Activated naive CD8-positive, alpha-beta T cell treated with anti-CD3 and anti-CD28 coated beads, Interleukin-2, amount 10 ng/mL, durations not matched to agents 7 days and 5 days (primary cell): ENCODE measurements around the gene TPX2. TPM values are rescaled to one million over a fixed set of nuclear protein-coding genes. Genes with fewer than 3 reads are reported as not detected.
"Not testable (repeated sequence)": the region's sequence is repeated elsewhere in the genome, so short reads cannot be mapped to it uniquely, and the experiment has no call there.

ENCODE experiments used
- ATAC-seq: fragments of 150-1000 bp; cut with Tn5 transposase; one replicate; pipeline ENCODE4 v1.10.0; 2021; ENCODE audit warnings: low read depth, moderate library complexity
- POLR2A ChIA-PET: fragments of 350-600 bp; sonication (Branson Sonifier 250); formaldehyde crosslinking; loops from one replicate; lab custom pipeline; 2021; ENCODE audit warnings: antibody characterized with exemption; lab: Charles Lee
- DNase-seq: peaks from one replicate; pipeline ENCODE4 v3.0.0; 2021
- H3K27ac Mint-ChIP-seq: one replicate; pipeline ENCODE4 v1.8.0; 2022; ENCODE audit warnings: mild to moderate bottlenecking, mixed read lengths
- H3K27me3 Mint-ChIP-seq: one replicate; pipeline ENCODE4 v1.8.0; 2022; ENCODE audit warnings: mild to moderate bottlenecking, moderate library complexity, mixed read lengths
- H3K36me3 Mint-ChIP-seq: one replicate; pipeline ENCODE4 v1.8.0; 2021; ENCODE audit warnings: mild to moderate bottlenecking, mixed read lengths
- H3K4me1 Mint-ChIP-seq: one replicate; pipeline ENCODE4 v1.8.0; 2021; ENCODE audit warnings: mixed read lengths
- H3K4me3 Mint-ChIP-seq: one replicate; pipeline ENCODE4 v1.8.0; 2022; ENCODE audit warnings: mild to moderate bottlenecking, moderate library complexity, mixed read lengths
- H3K9me3 Mint-ChIP-seq: one replicate; pipeline ENCODE4 v1.8.0; 2021; ENCODE audit warnings: mixed read lengths
- total RNA-seq, 2 experiments: library from RNA; stranded (reverse); gene quantifications; one replicate each; pipeline ENCODE4 v1.2.3, GENCODE V29; 2021

Gene TPX2
- total RNA-seq, 2 experiments from 2014 or later = 111 to 114 TPM

- DNase-seq (no peak), ATAC-seq (no peak)
- Mint-ChIP-seq H3K9me3 (no peaks in the 10 kb centered on the region), H3K4me1 (peaks cover 13% of the 10 kb centered on the region), H3K4me3 (no peak overlapping the region), H3K27me3 (no peaks in the 10 kb centered on the region), H3K36me3 (peaks cover 31% of the 10 kb centered on the region), H3K27ac (no peak overlapping the region)
- POLR2A ChIA-PET = no interaction called here
Measured at GRCh38 chr20:31806564-31807355, 67.7 kb downstream of the TPX2 start.

- POLR2A ChIA-PET = no interaction called here
- H3K27ac Mint-ChIP-seq = no peak overlapping the region
- H3K4me3 Mint-ChIP-seq = no peak overlapping the region
- DNase-seq (no peak), ATAC-seq (no peak)
- no peaks in the 10 kb centered on the region for H3K27me3 Mint-ChIP-seq
- peaks cover 22% of the 10 kb centered on the region for H3K36me3 Mint-ChIP-seq
- no peaks in the 10 kb centered on the region for H3K9me3 Mint-ChIP-seq
- H3K4me1 Mint-ChIP-seq = peaks cover 11% of the 10 kb centered on the region
Measured at GRCh38 chr20:31808481-31808880, 69.4 kb downstream of the TPX2 start.

- Mint-ChIP-seq H3K4me3 (no peak overlapping the region), H3K9me3 (no peaks in the 10 kb centered on the region), H3K27me3 (no peaks in the 10 kb centered on the region), H3K27ac (no peak overlapping the region), H3K36me3 (peaks cover 14% of the 10 kb centered on the region), H3K4me1 (peaks cover 6% of the 10 kb centered on the region)
- POLR2A ChIA-PET = no interaction called here
- DNase-seq = no peak
- ATAC-seq = no peak
Measured at GRCh38 chr20:31809661-31810060, 70.6 kb downstream of the TPX2 start.

GRCh38 chr20:31811198-31811597 lies 72.1 kb downstream of the TPX2 start:
- H3K27ac Mint-ChIP-seq = no peak overlapping the region
- H3K9me3 Mint-ChIP-seq = no peaks in the 10 kb centered on the region
- H3K36me3 Mint-ChIP-seq = peaks cover 8% of the 10 kb centered on the region
- peaks cover 6% of the 10 kb centered on the region for H3K4me1 Mint-ChIP-seq
- H3K4me3 Mint-ChIP-seq = no peak overlapping the region
- no peak for ATAC-seq
- POLR2A ChIA-PET = no interaction called here
- no peak for DNase-seq
- H3K27me3 Mint-ChIP-seq = no peaks in the 10 kb centered on the region

- POLR2A ChIA-PET = no interaction called here
- Mint-ChIP-seq H3K4me1 (peaks cover 3% of the 10 kb centered on the region), H3K4me3 (no peak overlapping the region), H3K9me3 (no peaks in the 10 kb centered on the region), H3K27ac (no peak overlapping the region), H3K36me3 (peaks cover 3% of the 10 kb centered on the region), H3K27me3 (no peaks in the 10 kb centered on the region)
- no peak for DNase-seq
- ATAC-seq = no peak
Measured at GRCh38 chr20:31811796-31812728, 73.0 kb downstream of the TPX2 start.

- Mint-ChIP-seq H3K9me3 (no peaks in the 10 kb centered on the region), H3K4me3 (no peak overlapping the region)
- POLR2A ChIA-PET = no interaction called here
Measured at GRCh38 chr20:31813611-31814010, 74.5 kb downstream of the TPX2 start.

GRCh38 chr20:31814142-31814541 lies 75.1 kb downstream of the TPX2 start:
- DNase-seq, ATAC-seq, H3K27ac Mint-ChIP-seq, H3K4me3 Mint-ChIP-seq, H3K9me3 Mint-ChIP-seq, H3K4me1 Mint-ChIP-seq, H3K27me3 Mint-ChIP-seq, H3K36me3 Mint-ChIP-seq, POLR2A ChIA-PET: not testable (repeated sequence)

More at GRCh38 chr20:31813611-31814010, 74.5 kb downstream of the TPX2 start:
- DNase-seq (no peak), ATAC-seq (no peak)
- Mint-ChIP-seq H3K27ac (no peak overlapping the region), H3K4me1 (no peaks in the 10 kb centered on the region), H3K36me3 (no peaks in the 10 kb centered on the region), H3K27me3 (no peaks in the 10 kb centered on the region)

- no peaks in the 10 kb centered on the region for H3K4me1 Mint-ChIP-seq
- H3K27me3 Mint-ChIP-seq = no peaks in the 10 kb centered on the region
- no peak for ATAC-seq
- no peaks in the 10 kb centered on the region for H3K36me3 Mint-ChIP-seq
- H3K9me3 Mint-ChIP-seq = no peaks in the 10 kb centered on the region
- no peak overlapping the region for H3K4me3 Mint-ChIP-seq
- no peak overlapping the region for H3K27ac Mint-ChIP-seq
- DNase-seq = no peak
- POLR2A ChIA-PET = no interaction called here
Measured at GRCh38 chr20:31815408-31816188, 76.5 kb downstream of the TPX2 start.

- Mint-ChIP-seq H3K27me3 (peaks cover 1% of the 10 kb centered on the region), H3K27ac (no peak overlapping the region), H3K36me3 (no peaks in the 10 kb centered on the region), H3K9me3 (no peaks in the 10 kb centered on the region), H3K4me1 (no peaks in the 10 kb centered on the region), H3K4me3 (no peak overlapping the region)
- POLR2A ChIA-PET = no interaction called here
- ATAC-seq = no peak
- DNase-seq = no peak
Measured at GRCh38 chr20:31816221-31816620, 77.1 kb downstream of the TPX2 start.

- Mint-ChIP-seq H3K4me3 (no peak overlapping the region), H3K27me3 (peaks cover 6% of the 10 kb centered on the region), H3K36me3 (no peaks in the 10 kb centered on the region), H3K4me1 (peaks cover 2% of the 10 kb centered on the region), H3K9me3 (no peaks in the 10 kb centered on the region), H3K27ac (no peak overlapping the region)
- POLR2A ChIA-PET = no interaction called here
- DNase-seq = no peak
- ATAC-seq = no peak
Measured at GRCh38 chr20:31817461-31817860, 78.4 kb downstream of the TPX2 start.

- peaks cover 6% of the 10 kb centered on the region for H3K27me3 Mint-ChIP-seq
- POLR2A ChIA-PET = no interaction called here
- ATAC-seq = no peak
- peaks cover 5% of the 10 kb centered on the region for H3K4me1 Mint-ChIP-seq
- H3K27ac Mint-ChIP-seq = no peak overlapping the region
- no peak overlapping the region for H3K4me3 Mint-ChIP-seq
- no peak for DNase-seq
- H3K36me3 Mint-ChIP-seq = no peaks in the 10 kb centered on the region
- no peaks in the 10 kb centered on the region for H3K9me3 Mint-ChIP-seq
Measured at GRCh38 chr20:31818376-31818908, 79.4 kb downstream of the TPX2 start.

GRCh38 chr20:31819083-31819784 lies 80.1 kb downstream of the TPX2 start, which contains the start of gene MYLK2:
Gene MYLK2, plus strand, starts transcription at chr20:31819356. Its CDS starts 225 bp downstream, at chr20:31819581.
- H3K27ac Mint-ChIP-seq = no peak within 1 kb of the TSS
- H3K27me3 Mint-ChIP-seq = peaks cover 6% of the 10 kb centered on the region
- DNase-seq = no peak
- no peaks in the 10 kb centered on the region for H3K9me3 Mint-ChIP-seq
- H3K36me3 Mint-ChIP-seq = no peaks in the 10 kb centered on the region
- peaks cover 11% of the 10 kb centered on the region for H3K4me1 Mint-ChIP-seq
- H3K4me3 Mint-ChIP-seq = no peak within 1 kb of the TSS
- ATAC-seq = no peak
- POLR2A ChIA-PET = no interaction called here
